Mesendoderm (in vitro differentiated cells): Measurements from ENCODE around the gene ARFGAP3.

Experiments
- DNase-seq: peaks from one replicate; pipeline ENCODE4 v3.0.0; 2013
- H2AK5ac ChIP-seq: 2 replicates; pipeline ENCODE4 v1.6.1; 2013; ENCODE audit warnings: low read length, inconsistent platforms
- H2BK120ac ChIP-seq: 2 replicates; pipeline ENCODE4 v1.6.1; 2013; ENCODE audit warnings: low read depth, mild to moderate bottlenecking, low read length, moderate library complexity, mixed read lengths
- H2BK15ac ChIP-seq: replicated peaks from 2 replicates; pipeline ENCODE4 v1.6.1; 2013; ENCODE audit warnings: low read depth, mild to moderate bottlenecking, moderate library complexity
- H2BK5ac ChIP-seq: 2 replicates; pipeline ENCODE4 v1.6.1; 2013; ENCODE audit warnings: low read length, inconsistent platforms
- H3K18ac ChIP-seq: 2 replicates; pipeline ENCODE4 v1.6.1; 2013; ENCODE audit warnings: mild to moderate bottlenecking, low read length, mixed read lengths
- H3K23ac ChIP-seq: one replicate; pipeline ENCODE4 v1.6.1; 2013; ENCODE audit warnings: low read length
- H3K27ac ChIP-seq: 2 replicates; pipeline ENCODE4 v1.5.1; 2013; ENCODE audit warnings: low read depth, mild to moderate bottlenecking, inconsistent platforms, low read length, moderate library complexity
- H3K27me3 ChIP-seq: 2 replicates; pipeline ENCODE4 v1.6.1; 2013; ENCODE audit warnings: low read length, control low read depth, mild to moderate bottlenecking, inconsistent platforms; ENCODE audit not compliant: insufficient read depth, poor library complexity
- H3K36me3 ChIP-seq: 2 replicates; pipeline ENCODE4 v1.6.1; 2013; ENCODE audit warnings: low read length, inconsistent platforms; ENCODE audit not compliant: control insufficient read depth, insufficient read depth
- H3K4ac ChIP-seq: one replicate; pipeline ENCODE4 v1.6.1; 2013; ENCODE audit warnings: low read depth, mild to moderate bottlenecking, low read length, moderate library complexity
- H3K4me1 ChIP-seq: 2 replicates; pipeline ENCODE4 v1.6.1; 2013; ENCODE audit warnings: low read depth, low read length, inconsistent platforms; ENCODE audit not compliant: control insufficient read depth
- H3K4me2 ChIP-seq: 2 replicates; pipeline ENCODE4 v1.6.1; 2013; ENCODE audit warnings: low read length
- H3K4me3 ChIP-seq: 2 replicates; pipeline ENCODE4 v1.5.1; 2013; ENCODE audit warnings: mild to moderate bottlenecking, low read length
- H3K56ac ChIP-seq: one replicate; pipeline ENCODE4 v1.6.1; 2013; ENCODE audit warnings: low read length
- H3K79me1 ChIP-seq: 2 replicates; pipeline ENCODE4 v1.6.1; 2013; ENCODE audit warnings: low read length, inconsistent platforms
- H3K79me2 ChIP-seq: 2 replicates; pipeline ENCODE4 v1.6.1; 2013; ENCODE audit warnings: mild to moderate bottlenecking, low read length; ENCODE audit not compliant: control insufficient read depth, insufficient read depth
- H3K9ac ChIP-seq: 2 replicates; pipeline ENCODE4 v1.6.1; 2013; ENCODE audit warnings: low read length, inconsistent platforms
- H4K5ac ChIP-seq: one replicate; pipeline ENCODE4 v1.6.1; 2013; ENCODE audit warnings: low read length
- H4K8ac ChIP-seq: one replicate; pipeline ENCODE4 v1.6.1; 2013; ENCODE audit warnings: low read depth, mild to moderate bottlenecking, control low read depth, low read length, moderate library complexity
- WGBS: extraction: QIAGEN DNeasy Blood & Tissue Kit; methylation state at CpG from one replicate; pipeline ENCODE4 v1.1.7; 2013; ENCODE audit warnings: low lambda C conversion rate, missing lambda C conversion rate; ENCODE audit not compliant: insufficient coverage; ENCODE audit errors: extremely low coverage; 5-methylcytosine and 5-hydroxymethylcytosine counted together

Gene ARFGAP3

DNA sequence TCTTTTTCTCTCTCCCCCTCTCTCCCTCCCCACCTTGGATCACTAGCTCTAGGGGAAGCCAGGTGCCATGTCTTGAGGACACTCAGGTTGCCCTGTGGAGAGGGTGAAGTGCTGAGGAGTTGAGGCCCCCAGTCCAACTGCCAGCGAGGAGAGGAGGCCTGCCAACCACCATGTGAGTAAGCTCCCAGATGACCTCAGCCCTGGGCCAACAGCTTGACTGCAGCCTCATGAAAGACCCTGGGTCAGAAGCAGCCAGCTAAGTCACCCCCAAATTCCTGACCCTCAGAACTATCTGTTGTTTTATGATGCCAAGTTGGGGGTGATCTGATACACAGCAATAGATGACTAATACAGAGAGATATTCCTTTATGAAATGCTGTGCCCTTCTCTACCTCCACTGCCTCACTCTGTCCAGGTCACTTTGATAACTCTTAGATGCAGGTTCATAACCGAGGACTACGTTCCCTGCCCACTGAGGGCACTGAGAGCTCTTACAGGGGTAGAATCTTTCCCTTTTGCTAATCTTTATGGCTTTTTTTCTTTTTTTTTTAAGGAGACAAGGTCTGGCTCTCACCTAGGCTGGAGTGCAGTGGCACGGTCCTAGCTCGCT is 8.0 kb downstream of the ARFGAP3 start:
- Histone ChIP-seq H4K5ac (no peak overlapping the region), H3K4me1 (no peaks in the 10 kb centered on the region), H3K79me2 (no peaks in the 10 kb centered on the region), H3K56ac (no peak overlapping the region), H3K23ac (no peak overlapping the region), H3K36me3 (no peaks in the 10 kb centered on the region), H3K4me2 (no peak overlapping the region), H3K27ac (no peak overlapping the region), H3K27me3 (no peaks in the 10 kb centered on the region), H2AK5ac (no peak overlapping the region), H3K79me1 (peaks cover 3% of the 10 kb centered on the region), H3K4ac (no peak overlapping the region), H4K8ac (no peak overlapping the region), H3K4me3 (no peak overlapping the region), H3K9ac (no peak overlapping the region), H2BK15ac (no peak overlapping the region), H2BK120ac (no peak overlapping the region), H3K18ac (no peak overlapping the region), H2BK5ac (no peak overlapping the region)
- no peak for DNase-seq
- no CpG with 5 or more reads among the region's 5 CpGs for WGBS

DNA sequence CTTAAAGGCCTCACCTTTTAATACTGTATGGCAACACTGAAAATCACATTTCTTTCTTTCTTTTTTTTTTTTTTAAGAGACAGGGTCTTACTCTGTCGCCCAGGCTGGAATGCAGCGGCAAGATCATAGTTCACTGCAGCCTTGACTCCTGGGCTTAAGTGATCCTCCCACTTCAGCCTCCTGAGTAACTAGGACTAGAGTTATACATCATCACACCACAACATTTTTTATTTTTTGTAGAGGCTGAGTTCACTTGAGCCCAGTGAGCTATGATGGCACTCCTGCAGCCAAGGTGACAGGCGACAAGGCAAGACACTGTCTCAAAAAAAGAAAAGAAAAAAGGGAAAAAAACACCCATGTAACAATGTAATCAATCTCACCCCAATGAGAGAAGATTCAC is 10.0 kb downstream of the ARFGAP3 start:
- H2BK15ac ChIP-seq = no peak overlapping the region
- peaks cover 1% of the 10 kb centered on the region for H3K79me1 ChIP-seq
- H3K9ac ChIP-seq = no peak overlapping the region
- H2AK5ac ChIP-seq = no peak overlapping the region
- H3K27ac ChIP-seq = no peak overlapping the region
- no CpG with 5 or more reads among the region's 3 CpGs for WGBS
- no peak for DNase-seq
- H3K36me3 ChIP-seq = no peaks in the 10 kb centered on the region
- H3K4me1 ChIP-seq = no peaks in the 10 kb centered on the region
- no peak overlapping the region for H3K23ac ChIP-seq
- H2BK5ac ChIP-seq = no peak overlapping the region
- no peak overlapping the region for H4K8ac ChIP-seq
- H4K5ac ChIP-seq = no peak overlapping the region
- no peak overlapping the region for H3K4ac ChIP-seq
- no peak overlapping the region for H3K4me2 ChIP-seq
- H3K4me3 ChIP-seq = no peak overlapping the region
- no peak overlapping the region for H3K18ac ChIP-seq
- no peaks in the 10 kb centered on the region for H3K27me3 ChIP-seq
- no peak overlapping the region for H3K56ac ChIP-seq
- no peak overlapping the region for H2BK120ac ChIP-seq
- no peaks in the 10 kb centered on the region for H3K79me2 ChIP-seq

DNA sequence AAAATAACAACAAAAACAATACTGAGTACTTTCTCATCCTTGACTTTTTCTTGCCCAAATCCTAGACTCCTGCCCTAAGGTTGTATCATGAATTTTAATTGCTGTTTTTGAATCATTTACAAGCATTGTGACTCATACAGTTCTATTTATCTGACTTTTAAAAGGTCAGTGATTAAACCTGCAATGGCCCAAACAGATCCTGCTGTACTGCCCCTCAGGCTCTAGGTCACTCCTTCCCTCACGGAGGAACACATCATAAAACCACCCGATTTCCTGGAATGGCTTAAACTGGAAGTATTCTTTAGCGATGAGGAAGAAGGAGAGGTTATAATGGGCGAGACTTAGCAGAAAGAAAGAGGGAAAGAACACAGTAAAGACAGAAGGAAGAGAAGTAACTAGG is 12.3 kb downstream of the ARFGAP3 start:
- H2BK120ac ChIP-seq = no peak overlapping the region

DNA sequence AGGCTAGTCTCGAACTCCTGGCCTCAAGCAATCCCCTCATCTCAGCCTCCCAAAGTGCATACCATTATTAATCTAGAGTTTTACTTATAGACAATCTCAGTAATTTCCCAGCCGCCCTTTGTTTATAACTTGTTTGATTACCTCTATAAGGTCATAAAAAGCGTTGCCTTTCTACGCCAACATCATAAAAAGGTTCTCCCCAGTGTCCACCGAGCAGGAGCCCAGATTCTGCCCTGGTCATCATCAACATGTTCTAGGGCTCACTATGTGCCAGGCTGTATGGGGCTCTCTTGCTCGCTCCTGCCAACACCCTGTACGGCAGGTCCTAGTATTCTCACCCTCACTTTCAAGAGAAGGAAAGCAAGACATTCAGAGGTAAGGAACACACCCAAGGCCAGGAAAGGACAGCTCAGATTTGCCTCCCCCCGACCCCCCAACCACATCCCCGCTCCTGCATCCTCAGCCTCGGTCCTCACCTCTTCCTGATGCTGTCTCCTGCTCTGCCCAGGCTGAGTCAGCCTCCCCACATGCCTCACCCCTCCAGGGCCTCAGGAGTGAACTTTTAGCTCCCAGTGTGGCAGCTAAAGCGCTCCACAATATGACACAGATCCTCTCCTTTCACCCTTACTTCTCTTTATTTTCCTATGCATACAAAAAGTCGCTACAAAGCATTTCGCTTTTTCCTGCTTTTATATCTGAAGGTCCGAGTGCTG is 14.3 kb downstream of the ARFGAP3 start:
- no peaks in the 10 kb centered on the region for H3K4me1 ChIP-seq
- no peak overlapping the region for H2BK120ac ChIP-seq
- no CpG with 5 or more reads among the region's 14 CpGs for WGBS
- no peak overlapping the region for H2BK5ac ChIP-seq
- H3K23ac ChIP-seq = no peak overlapping the region
- no peaks in the 10 kb centered on the region for H3K36me3 ChIP-seq
- no peaks in the 10 kb centered on the region for H3K27me3 ChIP-seq
- no peaks in the 10 kb centered on the region for H3K79me2 ChIP-seq
- H3K9ac ChIP-seq = no peak overlapping the region
- no peak overlapping the region for H4K5ac ChIP-seq
- no peak overlapping the region for H3K27ac ChIP-seq
- no peak overlapping the region for H3K56ac ChIP-seq
- H3K79me1 ChIP-seq = no peaks in the 10 kb centered on the region
- no peak overlapping the region for H2BK15ac ChIP-seq
- no peak overlapping the region for H3K4me3 ChIP-seq
- H3K18ac ChIP-seq = no peak overlapping the region
- DNase-seq = no peak
- no peak overlapping the region for H2AK5ac ChIP-seq
- H3K4ac ChIP-seq = no peak overlapping the region
- no peak overlapping the region for H3K4me2 ChIP-seq
- H4K8ac ChIP-seq = no peak overlapping the region

More for the DNA sequence above, 12.3 kb downstream of the ARFGAP3 start:
- no peak overlapping the region for H3K18ac ChIP-seq
- no peaks in the 10 kb centered on the region for H3K79me2 ChIP-seq
- H4K5ac ChIP-seq = no peak overlapping the region
- H3K4me3 ChIP-seq = no peak overlapping the region
- H3K27me3 ChIP-seq = no peaks in the 10 kb centered on the region
- no peak overlapping the region for H4K8ac ChIP-seq
- H2BK15ac ChIP-seq = no peak overlapping the region
- no peaks in the 10 kb centered on the region for H3K4me1 ChIP-seq
- H3K36me3 ChIP-seq = no peaks in the 10 kb centered on the region
- WGBS = no CpG with 5 or more reads among the region's 4 CpGs
- H3K27ac ChIP-seq = no peak overlapping the region
- no peak for DNase-seq
- peaks cover 1% of the 10 kb centered on the region for H3K79me1 ChIP-seq
- H3K4ac ChIP-seq = no peak overlapping the region
- H3K4me2 ChIP-seq = no peak overlapping the region
- H3K56ac ChIP-seq = no peak overlapping the region
- no peak overlapping the region for H2BK5ac ChIP-seq
- H2AK5ac ChIP-seq = no peak overlapping the region
- H3K9ac ChIP-seq = no peak overlapping the region
- no peak overlapping the region for H3K23ac ChIP-seq

DNA sequence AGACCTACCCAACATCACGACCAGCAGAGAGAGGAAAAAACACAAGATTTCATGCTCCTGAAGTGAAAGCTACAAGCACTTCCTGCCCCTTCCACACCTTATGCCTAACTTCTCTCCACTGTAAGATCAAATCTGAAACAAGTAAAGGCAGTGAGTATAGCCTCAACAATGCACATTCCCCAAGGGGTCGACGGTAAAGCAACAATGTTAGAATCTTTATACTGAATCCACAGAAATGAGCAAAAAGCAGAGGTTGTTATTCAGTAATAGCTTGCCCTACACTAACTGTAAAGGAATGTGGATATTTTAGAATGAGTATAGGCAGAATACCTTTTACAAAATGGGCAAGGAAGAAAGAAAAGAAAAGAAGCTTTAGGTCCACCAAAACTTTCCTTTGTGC is 15.6 kb downstream of the ARFGAP3 start:
- no peak for DNase-seq
- Histone ChIP-seq H2AK5ac (no peak overlapping the region), H4K5ac (no peak overlapping the region), H2BK120ac (no peak overlapping the region), H3K56ac (no peak overlapping the region), H4K8ac (no peak overlapping the region), H3K79me1 (no peaks in the 10 kb centered on the region), H3K18ac (no peak overlapping the region), H3K4me1 (no peaks in the 10 kb centered on the region), H3K27ac (no peak overlapping the region), H3K4me3 (no peak overlapping the region), H3K23ac (no peak overlapping the region), H3K9ac (no peak overlapping the region), H3K27me3 (no peaks in the 10 kb centered on the region), H2BK15ac (no peak overlapping the region), H2BK5ac (no peak overlapping the region), H3K4ac (no peak overlapping the region), H3K79me2 (no peaks in the 10 kb centered on the region), H3K4me2 (no peak overlapping the region), H3K36me3 (no peaks in the 10 kb centered on the region)
- no CpG with 5 or more reads among the region's 3 CpGs for WGBS

DNA sequence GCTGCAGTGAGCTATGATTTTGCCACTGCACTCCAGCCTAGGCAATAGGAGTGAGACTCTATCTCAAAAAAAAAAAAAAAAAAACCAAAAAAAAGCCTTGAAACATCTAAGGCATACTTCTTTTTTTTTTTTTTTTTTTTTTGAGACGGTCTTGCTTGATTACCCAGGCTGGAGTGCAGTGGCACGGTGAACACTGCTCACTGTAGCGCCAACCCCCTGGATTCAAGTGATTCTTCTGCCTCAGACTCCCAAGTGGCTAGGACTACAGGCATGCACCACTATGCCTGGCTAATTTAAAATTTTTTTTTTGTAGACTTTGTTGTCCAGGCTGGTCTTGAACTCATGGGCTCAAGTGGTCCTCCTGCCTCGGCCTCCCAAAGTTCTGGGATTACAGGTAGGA is 19.5 kb downstream of the ARFGAP3 start:
- H4K5ac ChIP-seq = no peak overlapping the region
- DNase-seq = no peak
- no peak overlapping the region for H3K4me3 ChIP-seq
- no peaks in the 10 kb centered on the region for H3K36me3 ChIP-seq
- no peak overlapping the region for H3K18ac ChIP-seq
- no peak overlapping the region for H3K27ac ChIP-seq
- no peak overlapping the region for H3K4me2 ChIP-seq
- H3K23ac ChIP-seq = no peak overlapping the region
- no peak overlapping the region for H4K8ac ChIP-seq
- no peaks in the 10 kb centered on the region for H3K27me3 ChIP-seq
- no CpG with 5 or more reads among the region's 4 CpGs for WGBS
- H3K9ac ChIP-seq = no peak overlapping the region
- no peak overlapping the region for H3K56ac ChIP-seq
- no peak overlapping the region for H3K4ac ChIP-seq
- H3K79me2 ChIP-seq = no peaks in the 10 kb centered on the region
- H2BK120ac ChIP-seq = no peak overlapping the region
- H2BK5ac ChIP-seq = no peak overlapping the region
- no peaks in the 10 kb centered on the region for H3K4me1 ChIP-seq
- H2AK5ac ChIP-seq = no peak overlapping the region
- no peaks in the 10 kb centered on the region for H3K79me1 ChIP-seq
- no peak overlapping the region for H2BK15ac ChIP-seq
